ENCODE data around the gene SLC5A1.

GRCh38 chr22:32050678-32051515 is 7.8 kb downstream of the SLC5A1 start:
- TF ChIP-seq CTCF (IDR thresholded peaks at IDR 0.05; ENCODE audit: insufficient read depth, low read length, poor library complexity, severe bottlenecking) (no peak), EZH2phosphoT487 (conservative IDR thresholded peaks at IDR 0.05; ENCODE audit: low read length) (no peak)

Data from SU-DHL-6 (cell line).